AG09309 (cell line): ENCODE data around the gene SMG6.

Experiments
- DNase-seq: peaks from one replicate; pipeline ENCODE4 v3.0.0-alpha.2; 2010; ENCODE audit warnings: low read depth
- H3K4me3 ChIP-seq: 2 replicates; pipeline ENCODE4 v1.5.1; 2011; ENCODE audit warnings: mild to moderate bottlenecking, low read depth, low read length, moderate library complexity; ENCODE audit not compliant: control insufficient read depth
- CTCF ChIP-seq: IDR thresholded peaks from 2 replicates; pipeline ENCODE4 v1.5.1; 2011; ENCODE audit warnings: mild to moderate bottlenecking, low read depth, low read length, inconsistent platforms; ENCODE audit not compliant: insufficient read depth, control insufficient read depth; ENCODE audit errors: missing control alignments

The SMG6 gene

GRCh38 chr17:2253362-2253761 lies 50.2 kb downstream of the SMG6 start:
- no peak for TF ChIP-seq CTCF
- no peak for DNase-seq
- no peak overlapping the region for H3K4me3 ChIP-seq

- no peak overlapping the region for H3K4me3 ChIP-seq
- no peak for DNase-seq
Observed at GRCh38 chr17:2251098-2251497, 52.5 kb downstream of the SMG6 start.

GRCh38 chr17:2250140-2251095 lies 53.2 kb downstream of the SMG6 start:
- DNase-seq = no peak
- H3K4me3 ChIP-seq = no peak overlapping the region
- TF ChIP-seq CTCF = no peak

More at GRCh38 chr17:2251098-2251497, 52.5 kb downstream of the SMG6 start:
- no peak for TF ChIP-seq CTCF

DNA sequence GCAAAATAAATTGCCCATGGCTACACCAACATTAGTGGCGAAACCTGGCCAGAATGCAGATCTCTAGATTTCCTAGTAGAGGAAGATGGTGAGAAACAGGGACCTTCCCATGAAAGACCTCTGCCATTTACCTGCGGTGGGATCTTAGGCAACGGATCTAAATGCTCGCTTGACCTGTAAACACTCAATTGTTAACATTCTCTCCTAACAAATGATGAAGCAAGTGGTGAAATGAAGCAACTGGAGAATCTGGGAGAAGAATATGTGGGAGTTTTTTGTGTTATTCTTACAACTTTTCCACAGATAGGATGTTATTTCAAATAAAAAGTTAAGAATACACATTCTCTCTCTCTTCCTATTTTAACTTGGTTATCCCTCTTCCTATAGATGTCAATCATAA lies 56.6 kb downstream of the SMG6 start:
- DNase-seq = no peak
- no peak overlapping the region for H3K4me3 ChIP-seq
- no peak for TF ChIP-seq CTCF

DNA sequence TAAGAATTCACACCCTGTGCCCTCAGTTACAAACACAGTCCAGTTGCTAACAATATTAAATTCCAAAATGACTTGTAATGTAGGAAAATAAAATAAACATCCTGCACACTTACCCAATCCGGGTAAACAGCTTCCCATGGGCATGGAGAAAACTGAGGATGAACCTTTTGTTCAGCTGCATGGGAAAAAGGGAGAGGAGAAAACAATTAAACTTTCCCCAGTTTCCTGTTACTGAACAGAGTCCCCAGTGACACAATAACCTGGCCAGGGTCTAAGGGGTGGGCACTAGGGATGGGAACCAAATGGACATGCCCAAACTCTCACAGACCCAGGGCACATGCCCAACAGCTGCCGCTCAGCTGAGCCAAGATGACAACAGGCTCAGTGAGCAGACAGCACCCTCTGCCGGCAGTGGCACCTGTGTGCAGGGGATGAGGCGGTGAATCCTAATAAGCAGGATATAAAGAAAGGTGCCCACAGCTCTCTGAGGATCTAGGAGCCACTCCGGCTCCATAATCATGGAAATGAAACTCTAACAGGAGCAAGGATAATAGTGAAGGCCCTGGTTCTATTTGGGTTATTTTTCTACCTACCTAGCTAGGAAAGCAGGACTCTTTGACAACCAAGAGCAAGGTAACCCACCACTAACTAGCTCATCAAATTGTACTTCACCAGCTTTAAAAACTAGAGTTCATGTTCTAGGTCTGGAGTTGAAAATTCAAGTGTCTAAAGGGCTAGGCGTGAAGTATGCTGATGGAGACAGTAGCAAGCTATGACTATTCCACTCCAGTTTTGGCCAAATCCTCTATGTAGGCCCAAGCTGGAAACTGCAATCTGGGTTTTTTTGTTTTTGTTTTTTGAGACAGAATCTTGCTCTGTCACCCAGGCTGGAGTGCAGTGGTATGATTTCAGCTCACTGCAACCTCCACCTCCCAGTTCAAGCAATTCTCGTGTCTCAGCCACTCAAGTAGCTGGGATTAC lies 58.8 kb downstream of the SMG6 start:
- DNase-seq = peak; percentile 69
- peak; percentile 98 for TF ChIP-seq CTCF
- H3K4me3 ChIP-seq = no peak overlapping the region

DNA sequence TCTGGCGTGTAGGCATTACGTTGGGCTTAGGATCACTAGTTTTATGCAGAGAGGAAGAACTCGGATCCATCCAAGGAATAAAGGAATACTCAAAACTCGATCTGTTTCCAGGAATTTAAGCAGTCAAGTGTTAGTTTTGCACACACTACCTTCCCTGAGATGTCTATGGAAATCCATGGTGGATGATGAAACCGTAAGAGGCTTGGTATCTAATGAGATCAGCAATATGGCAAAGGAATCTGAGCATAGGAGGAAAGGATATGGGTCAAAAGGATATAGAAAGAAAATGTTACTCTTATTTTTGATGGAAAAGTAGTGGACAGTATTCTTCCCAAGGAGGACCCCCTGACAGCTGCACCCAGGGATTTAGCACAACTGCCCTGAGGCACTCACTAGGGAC lies 59.6 kb downstream of the SMG6 start:
- DNase-seq = no peak
- H3K4me3 ChIP-seq = no peak overlapping the region
- no peak for TF ChIP-seq CTCF
